ENCODE data around the gene CYGB.

- TF ChIP-seq, protein P1, sequence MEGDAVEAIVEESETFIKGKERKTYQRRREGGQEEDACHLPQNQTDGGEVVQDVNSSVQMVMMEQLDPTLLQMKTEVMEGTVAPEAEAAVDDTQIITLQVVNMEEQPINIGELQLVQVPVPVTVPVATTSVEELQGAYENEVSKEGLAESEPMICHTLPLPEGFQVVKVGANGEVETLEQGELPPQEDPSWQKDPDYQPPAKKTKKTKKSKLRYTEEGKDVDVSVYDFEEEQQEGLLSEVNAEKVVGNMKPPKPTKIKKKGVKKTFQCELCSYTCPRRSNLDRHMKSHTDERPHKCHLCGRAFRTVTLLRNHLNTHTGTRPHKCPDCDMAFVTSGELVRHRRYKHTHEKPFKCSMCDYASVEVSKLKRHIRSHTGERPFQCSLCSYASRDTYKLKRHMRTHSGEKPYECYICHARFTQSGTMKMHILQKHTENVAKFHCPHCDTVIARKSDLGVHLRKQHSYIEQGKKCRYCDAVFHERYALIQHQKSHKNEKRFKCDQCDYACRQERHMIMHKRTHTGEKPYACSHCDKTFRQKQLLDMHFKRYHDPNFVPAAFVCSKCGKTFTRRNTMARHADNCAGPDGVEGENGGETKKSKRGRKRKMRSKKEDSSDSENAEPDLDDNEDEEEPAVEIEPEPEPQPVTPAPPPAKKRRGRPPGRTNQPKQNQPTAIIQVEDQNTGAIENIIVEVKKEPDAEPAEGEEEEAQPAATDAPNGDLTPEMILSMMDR (IDR thresholded peaks at IDR 0.05; ENCODE audit: low read depth, low read length) = no peak
- TF ChIP-seq POLR2A (IDR thresholded peaks at IDR 0.05; ENCODE audit: extremely low read depth, insufficient read length) (no peak), MYC (IDR thresholded peaks at IDR 0.05; ENCODE audit: low read depth, low read length) (no peak)
- TF ChIP-seq, protein P2, sequence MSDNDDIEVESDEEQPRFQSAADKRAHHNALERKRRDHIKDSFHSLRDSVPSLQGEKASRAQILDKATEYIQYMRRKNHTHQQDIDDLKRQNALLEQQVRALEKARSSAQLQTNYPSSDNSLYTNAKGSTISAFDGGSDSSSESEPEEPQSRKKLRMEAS (IDR thresholded peaks at IDR 0.05; ENCODE audit: low read depth, low read length) = no peak
These were observed 34.9 kb downstream of the CYGB start for GRCh38 chr17:76502341-76503211.
